GM21576 (cell line): ENCODE results near the gene DCAF12L1.

Experiments
- ATAC-seq: cut with Tn5 transposase; IDR thresholded peaks from one replicate; pipeline ENCODE4 v1.9.1; 2021; ENCODE audit warnings: mild to moderate bottlenecking, moderate library complexity; ENCODE audit not compliant: unreplicated experiment

The DCAF12L1 gene

DNA sequence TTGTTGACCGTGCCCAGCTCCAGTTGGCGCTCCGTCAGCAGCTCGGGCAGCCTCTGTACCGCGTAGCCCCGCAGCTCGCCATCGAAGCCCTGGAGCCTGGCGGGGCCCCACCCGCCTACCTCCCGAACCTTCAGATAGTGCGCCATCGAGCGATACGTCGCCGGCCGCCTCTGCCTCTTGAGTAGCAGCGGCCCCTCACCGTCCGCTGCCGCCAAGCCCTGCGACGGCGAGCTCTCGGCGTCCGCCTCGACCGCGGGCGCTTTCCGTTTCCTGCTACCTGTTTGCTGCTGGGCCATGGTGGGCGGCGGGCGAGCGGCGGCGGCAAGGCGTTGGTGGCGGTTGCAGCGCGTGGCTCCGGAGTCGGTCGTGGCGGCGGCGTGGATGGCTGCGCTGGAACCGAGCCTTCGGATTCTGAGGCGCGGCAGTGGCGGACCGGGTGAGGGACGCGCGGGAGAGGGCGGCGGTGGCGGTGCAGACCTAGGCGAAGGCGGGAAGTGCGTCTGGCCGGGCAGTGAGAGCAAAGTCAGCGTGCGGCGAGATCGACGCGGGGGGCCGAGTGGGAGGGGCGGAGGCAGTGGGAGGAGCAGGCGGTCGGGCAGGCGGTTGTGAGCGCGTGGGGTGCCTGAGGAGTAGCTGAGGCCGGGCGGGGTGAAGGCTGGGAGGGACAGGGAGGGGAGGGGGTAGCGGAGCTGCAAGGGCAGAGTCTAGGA lies at the start of gene DCAF12L1:
TSS of gene DCAF12L1 (minus strand) at position 502 of the 710 bp plus-strand sequence. CDS start at position 296, 206 bp downstream.
- ATAC-seq = no peak

DNA sequence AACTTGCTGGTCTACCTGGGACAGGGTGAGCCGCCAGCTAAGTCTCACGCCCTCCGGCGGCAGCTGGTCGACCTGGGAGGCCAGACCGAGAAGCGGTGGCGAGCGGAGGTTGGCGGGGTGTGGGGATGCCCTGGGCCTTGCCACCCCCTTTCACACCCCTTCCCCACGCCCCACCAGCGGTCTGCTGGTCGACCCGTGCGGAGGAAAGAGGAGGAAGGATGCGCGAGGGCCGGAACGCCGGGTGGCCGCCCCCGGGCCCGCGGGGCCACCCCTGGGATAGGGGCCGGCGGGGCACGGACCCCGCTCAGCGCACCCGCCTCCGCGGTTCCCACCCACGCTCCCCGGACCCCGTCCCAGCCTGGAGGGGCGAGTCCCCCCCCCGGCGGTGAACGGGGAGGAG lies 28.3 kb upstream of the DCAF12L1 start:
- no peak for ATAC-seq

DNA sequence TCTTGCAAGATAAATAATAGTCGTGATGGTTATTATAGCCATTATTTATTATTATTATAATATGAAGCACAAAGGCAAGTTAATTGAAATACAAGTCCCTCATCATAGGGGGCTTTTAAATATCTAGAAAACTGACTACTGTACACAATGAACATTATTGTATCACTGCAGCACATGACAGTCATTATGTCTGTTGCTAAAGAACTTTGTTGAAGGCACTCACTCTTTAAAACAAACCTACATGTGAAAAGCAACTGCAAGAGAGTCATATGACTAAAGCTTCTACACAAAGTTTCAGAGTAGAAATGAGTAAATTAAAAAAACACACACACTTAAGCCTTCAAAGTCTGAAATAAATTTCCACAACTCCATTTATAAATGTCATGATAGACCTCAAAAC lies 23.3 kb upstream of the DCAF12L1 start:
- no peak for ATAC-seq

DNA sequence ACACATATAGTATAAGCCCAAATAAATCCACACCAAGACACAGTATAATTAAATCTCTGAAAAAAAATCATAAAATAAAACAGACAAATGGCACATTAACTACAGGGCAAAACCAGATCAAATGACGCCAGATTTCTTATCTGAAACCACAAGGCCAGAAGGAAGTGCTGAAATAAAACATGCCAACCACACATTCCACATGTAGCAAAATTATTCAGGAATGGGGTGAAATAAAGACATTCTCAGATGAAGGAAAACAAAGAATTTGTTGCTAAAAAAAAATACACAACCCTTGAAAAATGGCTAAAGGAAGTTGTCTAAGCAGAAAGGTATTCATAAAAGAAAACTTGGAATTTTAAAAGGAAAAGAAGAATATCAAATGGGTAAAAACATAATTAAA lies 4.5 kb upstream of the DCAF12L1 start:
- ATAC-seq = no peak

DNA sequence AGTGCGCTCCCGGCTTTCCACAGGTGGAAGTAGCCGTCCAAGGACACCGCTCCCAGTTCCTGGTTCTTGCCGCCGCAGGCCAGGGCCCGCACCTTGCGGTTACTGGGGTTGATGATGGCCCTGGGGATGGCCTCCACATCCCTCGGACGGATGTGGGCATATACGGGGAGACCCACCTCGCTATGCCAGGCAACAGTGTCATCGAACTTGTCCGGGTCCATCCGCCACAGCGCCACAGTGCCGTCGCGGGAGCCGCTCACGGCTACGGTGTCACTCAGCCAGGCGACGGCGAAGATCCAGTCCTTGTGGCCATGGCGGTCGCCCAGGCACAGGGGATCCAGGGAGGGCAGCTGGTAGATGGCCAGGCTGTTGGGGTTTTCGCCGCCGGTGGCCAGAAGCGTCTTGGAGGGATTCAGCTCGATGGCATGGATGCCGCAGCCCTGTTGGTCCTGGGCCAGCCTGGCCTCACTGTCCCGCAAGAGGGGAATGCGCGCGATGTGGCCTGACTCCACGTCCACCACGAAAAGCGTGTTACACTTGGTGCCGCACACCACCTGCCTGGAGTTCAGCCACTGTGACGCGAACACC lies 795 bp downstream of the DCAF12L1 start:
- ATAC-seq = no peak

DNA sequence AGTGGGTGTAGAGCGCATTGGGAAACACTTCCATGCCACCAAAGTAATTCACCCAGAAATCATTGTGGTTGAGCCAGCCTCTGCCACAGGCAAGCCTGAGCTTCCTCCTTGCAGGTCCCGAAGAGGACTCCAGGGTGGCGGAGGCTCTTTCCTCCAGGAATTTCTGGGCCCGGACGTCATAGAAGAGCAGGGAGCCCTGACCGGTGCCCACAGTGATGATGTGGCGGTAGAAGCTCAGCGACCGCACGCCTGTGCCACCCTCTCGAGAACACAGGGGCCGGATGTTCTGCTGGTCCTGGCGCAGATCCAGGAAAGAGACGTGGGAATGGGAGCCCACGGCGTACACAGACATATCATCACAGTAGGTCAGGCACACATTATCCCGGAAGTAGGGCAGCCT lies 1.3 kb downstream of the DCAF12L1 start:
- no peak for ATAC-seq

DNA sequence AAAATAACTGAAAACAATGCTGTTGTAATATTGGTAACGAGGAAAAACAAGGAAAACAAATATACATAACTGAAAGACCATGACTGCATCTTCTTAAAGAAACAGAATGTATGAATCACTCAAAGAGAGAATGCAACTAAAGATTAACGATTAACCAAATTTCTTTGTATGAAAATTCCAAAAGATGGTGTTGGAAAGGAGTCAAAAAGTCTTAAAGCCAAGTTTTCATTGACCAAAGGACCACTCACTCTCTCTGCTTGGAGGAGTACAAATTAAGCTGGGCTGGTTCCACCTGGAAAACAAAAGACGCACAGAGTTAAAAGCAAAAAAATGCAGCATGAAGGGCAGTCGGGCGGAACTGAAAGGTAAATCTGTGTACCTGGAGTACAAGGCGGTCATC lies 1.8 kb downstream of the DCAF12L1 start:
- ATAC-seq = no peak

DNA sequence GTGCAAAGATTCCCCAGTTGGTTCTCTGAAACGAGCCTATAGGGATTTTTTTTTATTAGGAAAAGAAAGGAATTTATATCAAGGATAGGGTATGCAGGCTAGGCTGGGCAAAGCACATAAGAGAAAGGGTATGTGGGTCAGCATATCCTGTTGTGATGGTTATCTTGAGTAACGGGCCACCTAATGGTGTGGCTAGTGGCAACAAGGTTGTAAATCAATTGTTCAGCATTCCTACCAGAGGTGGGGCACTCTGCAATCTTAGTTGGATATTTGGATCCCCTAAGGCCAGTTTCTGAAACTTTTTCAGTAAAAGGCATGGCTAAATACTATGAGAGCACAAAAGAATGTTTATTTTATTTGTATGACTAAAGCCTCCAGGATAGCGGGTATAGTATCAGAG lies 42.7 kb downstream of the DCAF12L1 start:
- no peak for ATAC-seq
